ENCODE data around the gene CHODL. TPM values are rescaled to one million over a fixed set of nuclear protein-coding genes. Genes with fewer than 3 reads are reported as not detected.

The CHODL gene
- total RNA-seq, 4 donors from 2014 or later = 0.35 TPM; not detected in 3

GRCh38 chr21:18275781-18276180 lies 31.1 kb downstream of the CHODL start:
- no peaks in the 10 kb centered on the region for H3K9me3 ChIP-seq
- no peaks in the 10 kb centered on the region for H3K27me3 ChIP-seq
- no peak for TF ChIP-seq POLR2A (IDR thresholded peaks at IDR 0.05)
- TF ChIP-seq CTCF (IDR thresholded peaks at IDR 0.05) = no peak
- no peak for DNase-seq
- no peak overlapping the region for H3K27ac ChIP-seq
- no peaks in the 10 kb centered on the region for H3K4me1 ChIP-seq
- no peaks in the 10 kb centered on the region for H3K36me3 ChIP-seq
- no peak overlapping the region for H3K4me3 ChIP-seq

GRCh38 chr21:18285379-18285778 lies 40.7 kb downstream of the CHODL start:
- DNase-seq = no peak
- Histone ChIP-seq H3K27me3 (no peaks in the 10 kb centered on the region), H3K4me3 (no peak overlapping the region), H3K9me3 (no peaks in the 10 kb centered on the region), H3K36me3 (no peaks in the 10 kb centered on the region), H3K27ac (no peak overlapping the region), H3K4me1 (no peaks in the 10 kb centered on the region)
- no peak for TF ChIP-seq POLR2A (IDR thresholded peaks at IDR 0.05)
- no peak for TF ChIP-seq CTCF (IDR thresholded peaks at IDR 0.05)

GRCh38 chr21:18289876-18290275 lies 45.2 kb downstream of the CHODL start:
- H3K4me3 ChIP-seq = no peak overlapping the region
- H3K4me1 ChIP-seq = no peaks in the 10 kb centered on the region
- no peak for TF ChIP-seq POLR2A (IDR thresholded peaks at IDR 0.05)
- TF ChIP-seq CTCF (IDR thresholded peaks at IDR 0.05) = no peak
- no peaks in the 10 kb centered on the region for H3K27me3 ChIP-seq
- no peaks in the 10 kb centered on the region for H3K36me3 ChIP-seq
- H3K27ac ChIP-seq = no peak overlapping the region
- no peaks in the 10 kb centered on the region for H3K9me3 ChIP-seq
- DNase-seq = no peak

- H3K4me1 ChIP-seq = no peaks in the 10 kb centered on the region
- H3K27ac ChIP-seq = no peak overlapping the region
- H3K9me3 ChIP-seq = no peaks in the 10 kb centered on the region
- H3K36me3 ChIP-seq = no peaks in the 10 kb centered on the region
- H3K4me3 ChIP-seq = no peak overlapping the region
- TF ChIP-seq CTCF (IDR thresholded peaks at IDR 0.05) (no peak), POLR2A (IDR thresholded peaks at IDR 0.05) (no peak)
- DNase-seq = no peak
- H3K27me3 ChIP-seq = no peaks in the 10 kb centered on the region
Measured at GRCh38 chr21:18294100-18294499, 49.5 kb downstream of the CHODL start.

GRCh38 chr21:18298228-18298627 lies 53.6 kb downstream of the CHODL start:
- Histone ChIP-seq H3K4me1 (no peaks in the 10 kb centered on the region), H3K36me3 (no peaks in the 10 kb centered on the region), H3K27ac (no peak overlapping the region), H3K4me3 (no peak overlapping the region), H3K9me3 (no peaks in the 10 kb centered on the region), H3K27me3 (no peaks in the 10 kb centered on the region)
- TF ChIP-seq POLR2A (IDR thresholded peaks at IDR 0.05) (no peak), CTCF (IDR thresholded peaks at IDR 0.05) (no peak)
- DNase-seq = no peak

Other genes starting within 250 kb of the CHODL start
- gene TMPRSS15, start 159.0 kb downstream of the CHODL start, total RNA-seq = 10 to 100 TPM in 3 of 4 donors, not detected in 1; 18.0 to 70.0 (median 39.9) TPM